Activated naive CD4-positive, alpha-beta T cell treated with anti-CD3 and anti-CD28 coated beads for 36 hours (primary cell): ENCODE data around the gene PIEZO2. TPM values are rescaled to one million over a fixed set of nuclear protein-coding genes. Genes with fewer than 3 reads are reported as not detected.

Experiments
- CTCF ChIA-PET: fragments of 350-600 bp; sonication (Branson Sonifier 250); formaldehyde crosslinking; loops from one replicate; lab custom pipeline; 2021; ENCODE audit warnings: antibody characterized with exemption; lab: Charles Lee
- DNase-seq: peaks from one replicate; pipeline ENCODE4 v3.0.0-alpha.2; 2020
- H3K27ac Mint-ChIP-seq: one replicate; pipeline ENCODE4 v1.8.0; 2021; ENCODE audit warnings: mild to moderate bottlenecking, mixed read lengths
- H3K27me3 Mint-ChIP-seq: one replicate; pipeline ENCODE4 v1.8.0; 2021; ENCODE audit warnings: low read depth, mixed read lengths
- H3K36me3 Mint-ChIP-seq: one replicate; pipeline ENCODE4 v1.8.0; 2021; ENCODE audit warnings: low read depth, mixed read lengths
- H3K4me1 Mint-ChIP-seq: one replicate; pipeline ENCODE4 v1.8.0; 2021; ENCODE audit warnings: low read depth, mixed read lengths
- H3K4me3 Mint-ChIP-seq: one replicate; pipeline ENCODE4 v1.8.0; 2021; ENCODE audit warnings: mild to moderate bottlenecking, moderate library complexity, mixed read lengths
- H3K9me3 Mint-ChIP-seq: one replicate; pipeline ENCODE4 v1.8.0; 2021; ENCODE audit warnings: mixed read lengths
- intact Hi-C: fragments of 100-400 bp; cut with micrococcal nuclease; formaldehyde crosslinking; loops from one replicate; pipeline ENCODE4 v1.15.1; 2023
- total RNA-seq, 2 experiments: library from RNA; stranded (reverse); gene quantifications; one replicate each; pipeline ENCODE4 v1.2.3, GENCODE V29; 2021

PIEZO2 gene
- total RNA-seq, 2 experiments from 2014 or later, result not detected

GRCh38 chr18:10787293-10787901 is 362.0 kb downstream of the PIEZO2 start:
- no peaks in the 10 kb centered on the region for H3K9me3 Mint-ChIP-seq
- CTCF ChIA-PET, result interaction anchor here (0.6 to 1.4 kb wide), 10 partner anchors 8 to 766 kb away, joined by 3 to 6 read pairs (median 4); no protein-coding TSS in a partner anchor
- H3K27ac Mint-ChIP-seq, result no peak overlapping the region

DNA sequence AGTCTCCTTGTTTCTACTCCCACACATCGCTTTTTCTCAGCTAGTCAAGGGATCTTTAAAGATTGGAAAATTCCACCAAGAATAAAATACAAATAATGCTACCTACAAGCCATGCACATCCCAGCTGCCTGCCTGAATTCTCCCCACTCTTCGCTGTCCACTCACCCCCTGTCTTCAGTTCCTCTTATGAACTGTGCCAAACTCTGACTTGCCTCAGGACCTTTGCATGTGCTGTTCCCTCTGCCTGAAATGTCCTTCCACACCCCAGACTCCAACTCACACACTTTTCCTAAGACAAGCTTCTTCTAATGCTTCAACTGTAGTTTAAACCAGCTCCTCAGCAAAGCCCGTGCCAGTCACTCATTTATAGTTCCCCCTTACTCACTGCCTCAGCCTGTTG is 363.6 kb downstream of the PIEZO2 start:
- H3K9me3 Mint-ChIP-seq, result no peaks in the 10 kb centered on the region
- H3K36me3 Mint-ChIP-seq, result no peaks in the 10 kb centered on the region
- intact Hi-C loops, result loop anchor here (2.0 to 5.0 kb wide), 8 partner anchors 67 to 1197 kb away; partner anchors contain the start of genes CHMP1B, IMPA2 and NAPG

More at GRCh38 chr18:10787293-10787901, 362.0 kb downstream of the PIEZO2 start:
- no peaks in the 10 kb centered on the region for H3K36me3 Mint-ChIP-seq
- peaks cover 2% of the 10 kb centered on the region for H3K4me1 Mint-ChIP-seq
- no peak overlapping the region for H3K4me3 Mint-ChIP-seq
- peaks cover 14% of the 10 kb centered on the region for H3K27me3 Mint-ChIP-seq
- intact Hi-C loops, result loop anchor here (1.0 to 5.0 kb wide), 9 partner anchors 65 to 1195 kb away; partner anchors contain the start of genes CHMP1B, IMPA2 and NAPG
- DNase-seq, result peak; percentile 94

GRCh38 chr18:10784596-10785202 is 364.7 kb downstream of the PIEZO2 start:
- CTCF ChIA-PET, result interaction anchor here (1.5 to 1.8 kb wide), 2 partner anchors 31 to 225 kb away, joined by 5 read pairs; no protein-coding TSS in a partner anchor
- peaks cover 2% of the 10 kb centered on the region for H3K4me1 Mint-ChIP-seq
- no peaks in the 10 kb centered on the region for H3K9me3 Mint-ChIP-seq

More for the DNA sequence above, 363.6 kb downstream of the PIEZO2 start:
- no peak for DNase-seq
- Mint-ChIP-seq H3K27ac (no peak overlapping the region), H3K4me1 (peaks cover 2% of the 10 kb centered on the region), H3K4me3 (no peak overlapping the region), H3K27me3 (peaks cover 17% of the 10 kb centered on the region)
- CTCF ChIA-PET, result interaction anchor here (0.6 to 1.8 kb wide), 5 partner anchors 8 to 226 kb away, joined by 3 to 6 read pairs (median 5); no protein-coding TSS in a partner anchor

GRCh38 chr18:10783941-10784340 is 365.4 kb downstream of the PIEZO2 start:
- DNase-seq, result no peak
- no peak overlapping the region for H3K27ac Mint-ChIP-seq
- intact Hi-C loops, result no loop called here
- CTCF ChIA-PET, result interaction anchor here (1.8 kb wide), 1 partner anchor 224 kb away, joined by 5 read pairs; no protein-coding TSS in a partner anchor
- H3K36me3 Mint-ChIP-seq, result no peaks in the 10 kb centered on the region
- H3K4me3 Mint-ChIP-seq, result no peak overlapping the region
- H3K4me1 Mint-ChIP-seq, result peaks cover 2% of the 10 kb centered on the region
- H3K9me3 Mint-ChIP-seq, result no peaks in the 10 kb centered on the region
- peaks cover 18% of the 10 kb centered on the region for H3K27me3 Mint-ChIP-seq

More at GRCh38 chr18:10784596-10785202, 364.7 kb downstream of the PIEZO2 start:
- H3K36me3 Mint-ChIP-seq, result no peaks in the 10 kb centered on the region
- H3K4me3 Mint-ChIP-seq, result no peak overlapping the region
- peaks cover 18% of the 10 kb centered on the region for H3K27me3 Mint-ChIP-seq
- intact Hi-C loops, result loop anchor here (5.0 kb wide), 2 partner anchors 68 to 1198 kb away; partner anchors contain the start of gene IMPA2
- DNase-seq, result no peak
- H3K27ac Mint-ChIP-seq, result no peak overlapping the region

DNA sequence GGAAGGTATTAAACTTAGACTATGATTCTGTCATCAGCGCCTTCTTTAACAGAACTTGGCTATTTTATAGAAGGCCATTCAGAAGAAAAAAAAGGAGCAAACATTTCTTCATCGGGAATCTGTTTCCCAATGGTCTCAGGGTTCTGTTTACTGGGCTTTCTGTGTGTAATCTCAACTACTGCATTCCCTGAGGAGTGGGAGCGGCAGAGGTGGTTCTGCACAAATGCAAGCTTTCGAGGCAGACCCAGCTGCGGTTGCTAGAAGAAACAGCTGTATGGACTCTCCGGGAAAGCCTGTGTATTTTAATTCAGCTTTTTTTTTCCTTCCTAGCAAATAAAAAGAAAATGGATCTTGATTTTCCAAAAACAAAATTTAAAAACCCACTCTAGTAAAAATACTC is 372.9 kb downstream of the PIEZO2 start:
- peaks cover 4% of the 10 kb centered on the region for H3K9me3 Mint-ChIP-seq
- intact Hi-C loops, result no loop called here
- H3K4me1 Mint-ChIP-seq, result no peaks in the 10 kb centered on the region
- no peaks in the 10 kb centered on the region for H3K36me3 Mint-ChIP-seq
- H3K4me3 Mint-ChIP-seq, result no peak overlapping the region
- no peak for DNase-seq
- peaks cover 13% of the 10 kb centered on the region for H3K27me3 Mint-ChIP-seq
- CTCF ChIA-PET, result no interaction called here
- no peak overlapping the region for H3K27ac Mint-ChIP-seq

DNA sequence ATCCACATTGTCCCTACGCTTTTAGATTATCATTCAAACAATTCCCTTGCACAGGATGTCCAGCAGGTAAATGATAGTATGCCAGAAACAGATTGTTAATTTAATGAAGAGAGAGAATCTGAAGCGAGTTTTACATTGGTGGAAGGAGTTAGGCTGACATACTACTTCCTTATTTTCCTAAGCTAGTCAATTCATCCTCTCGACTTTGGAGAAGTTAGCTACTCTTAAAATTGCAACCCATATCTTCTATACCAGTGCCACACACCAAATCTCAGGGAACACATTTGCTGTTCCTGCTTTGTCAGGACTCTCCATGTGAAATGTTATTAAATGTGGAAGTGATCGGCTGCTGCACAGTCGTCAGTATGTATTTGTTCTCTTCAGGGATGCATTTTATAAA is 374.3 kb downstream of the PIEZO2 start:
- H3K27ac Mint-ChIP-seq, result no peak overlapping the region

DNA sequence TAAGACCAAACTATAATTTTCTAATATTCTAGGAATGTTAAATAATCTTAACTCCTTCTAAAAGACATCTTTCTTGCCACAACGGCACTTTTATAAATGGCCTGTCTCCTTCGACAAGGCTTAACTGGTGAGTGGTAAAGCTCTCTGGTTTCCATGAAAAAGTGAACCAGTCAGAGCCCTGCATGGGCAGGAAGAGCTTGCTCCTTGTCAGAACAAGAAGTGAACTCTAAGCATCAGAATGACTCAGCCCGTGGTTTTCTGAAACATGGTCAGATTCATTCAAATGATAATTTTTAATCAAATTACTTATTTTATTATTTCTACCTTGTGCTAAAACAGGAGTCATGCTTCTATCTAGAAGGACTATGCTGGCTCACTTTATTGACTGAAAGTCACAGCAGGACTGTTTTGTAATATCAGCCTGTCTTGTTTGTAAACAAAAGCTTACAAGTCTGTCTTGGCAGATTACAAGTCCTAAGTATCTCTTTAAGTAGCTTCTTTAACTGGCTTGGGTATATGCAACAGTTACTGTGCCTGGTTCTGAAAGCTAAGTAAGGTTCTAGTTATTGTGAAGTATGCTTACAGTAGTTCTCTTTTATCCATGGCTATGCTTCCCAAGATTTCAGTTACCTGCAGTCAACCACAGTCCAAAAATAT is 378.2 kb downstream of the PIEZO2 start:
- Mint-ChIP-seq H3K27me3 (peaks cover 12% of the 10 kb centered on the region), H3K36me3 (no peaks in the 10 kb centered on the region), H3K9me3 (peaks cover 4% of the 10 kb centered on the region), H3K4me1 (no peaks in the 10 kb centered on the region), H3K4me3 (no peak overlapping the region), H3K27ac (no peak overlapping the region)
- intact Hi-C loops, result no loop called here
- CTCF ChIA-PET, result no interaction called here
- peak; percentile 6 for DNase-seq

More for the DNA sequence above, 374.3 kb downstream of the PIEZO2 start:
- H3K9me3 Mint-ChIP-seq, result peaks cover 4% of the 10 kb centered on the region
- no peak for DNase-seq
- CTCF ChIA-PET, result interaction anchor here (0.9 to 1.2 kb wide), 2 partner anchors 10 to 12 kb away, joined by 3 to 4 read pairs; no protein-coding TSS in a partner anchor
- H3K4me3 Mint-ChIP-seq, result no peak overlapping the region
- peaks cover 14% of the 10 kb centered on the region for H3K27me3 Mint-ChIP-seq
- H3K36me3 Mint-ChIP-seq, result no peaks in the 10 kb centered on the region
- H3K4me1 Mint-ChIP-seq, result no peaks in the 10 kb centered on the region
- intact Hi-C loops, result no loop called here

- H3K4me1 Mint-ChIP-seq, result no peaks in the 10 kb centered on the region
- intact Hi-C loops, result no loop called here
- peaks cover 4% of the 10 kb centered on the region for H3K9me3 Mint-ChIP-seq
- CTCF ChIA-PET, result no interaction called here
- DNase-seq, result no peak
- no peaks in the 10 kb centered on the region for H3K36me3 Mint-ChIP-seq
- no peak overlapping the region for H3K4me3 Mint-ChIP-seq
- H3K27me3 Mint-ChIP-seq, result peaks cover 18% of the 10 kb centered on the region
- H3K27ac Mint-ChIP-seq, result no peak overlapping the region
Observed at GRCh38 chr18:10770264-10770663, 379.1 kb downstream of the PIEZO2 start.

DNA sequence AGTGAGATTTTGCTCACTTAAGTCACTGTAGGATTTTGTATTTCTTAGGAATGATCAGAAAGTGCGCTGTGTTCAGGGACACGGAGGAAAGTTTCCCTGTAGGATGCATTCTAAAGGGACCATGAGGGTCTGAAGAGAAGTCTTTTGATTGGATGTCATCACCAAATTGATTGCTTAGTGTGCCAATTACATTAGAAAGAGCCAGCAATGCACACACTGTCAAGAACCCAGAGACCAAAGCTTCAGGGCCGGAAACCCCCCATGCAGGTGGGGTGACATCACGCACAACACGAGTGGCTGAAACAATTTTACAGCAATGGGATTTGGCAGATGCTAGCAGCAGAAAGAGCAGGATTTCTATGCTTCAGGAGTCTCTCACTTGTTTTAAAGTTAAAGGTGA is 381.1 kb downstream of the PIEZO2 start:
- DNase-seq, result no peak
- H3K27ac Mint-ChIP-seq, result no peak overlapping the region
- peaks cover 23% of the 10 kb centered on the region for H3K27me3 Mint-ChIP-seq
- CTCF ChIA-PET, result no interaction called here
- H3K4me3 Mint-ChIP-seq, result no peak overlapping the region
- no peaks in the 10 kb centered on the region for H3K36me3 Mint-ChIP-seq
- H3K4me1 Mint-ChIP-seq, result no peaks in the 10 kb centered on the region
- peaks cover 4% of the 10 kb centered on the region for H3K9me3 Mint-ChIP-seq
- intact Hi-C loops, result no loop called here

GRCh38 chr18:10767658-10768057 is 381.7 kb downstream of the PIEZO2 start:
- Mint-ChIP-seq H3K4me3 (no peak overlapping the region), H3K36me3 (no peaks in the 10 kb centered on the region), H3K27ac (no peak overlapping the region), H3K9me3 (peaks cover 4% of the 10 kb centered on the region), H3K4me1 (no peaks in the 10 kb centered on the region), H3K27me3 (peaks cover 23% of the 10 kb centered on the region)
- intact Hi-C loops, result no loop called here
- CTCF ChIA-PET, result no interaction called here
- no peak for DNase-seq

- intact Hi-C loops, result no loop called here
- H3K27ac Mint-ChIP-seq, result no peak overlapping the region
- no peaks in the 10 kb centered on the region for H3K4me1 Mint-ChIP-seq
- CTCF ChIA-PET, result no interaction called here
- no peaks in the 10 kb centered on the region for H3K36me3 Mint-ChIP-seq
- no peaks in the 10 kb centered on the region for H3K9me3 Mint-ChIP-seq
- no peak overlapping the region for H3K4me3 Mint-ChIP-seq
- no peak for DNase-seq
- H3K27me3 Mint-ChIP-seq, result peaks cover 17% of the 10 kb centered on the region
Observed at GRCh38 chr18:10760986-10761385, 388.4 kb downstream of the PIEZO2 start.

- DNase-seq, result no peak
- peaks cover 8% of the 10 kb centered on the region for H3K27me3 Mint-ChIP-seq
- no peaks in the 10 kb centered on the region for H3K4me1 Mint-ChIP-seq
- H3K9me3 Mint-ChIP-seq, result no peaks in the 10 kb centered on the region
- no peak overlapping the region for H3K4me3 Mint-ChIP-seq
- CTCF ChIA-PET, result no interaction called here
- H3K27ac Mint-ChIP-seq, result no peak overlapping the region
- H3K36me3 Mint-ChIP-seq, result no peaks in the 10 kb centered on the region
- intact Hi-C loops, result no loop called here
Observed at GRCh38 chr18:10759241-10759640, 390.1 kb downstream of the PIEZO2 start.
